GM20000 (cell line): Measurements from ENCODE around the gene PDE11A.
"Not testable (repeated sequence)": the region's sequence is repeated elsewhere in the genome, so short reads cannot be mapped to it uniquely, and the experiment has no call there.

Experiments
- DNase-seq: peaks from one replicate; pipeline ENCODE4 v3.0.0; 2012; ENCODE audit warnings: low spot score
- TF ChIP-seq, protein P1 (sequence below): IDR thresholded peaks from 2 replicates; pipeline ENCODE4 v1.5.1; 2012; ENCODE audit warnings: mild to moderate bottlenecking, control low read depth; ENCODE audit errors: extremely low read depth, missing control alignments

Gene PDE11A

DNA sequence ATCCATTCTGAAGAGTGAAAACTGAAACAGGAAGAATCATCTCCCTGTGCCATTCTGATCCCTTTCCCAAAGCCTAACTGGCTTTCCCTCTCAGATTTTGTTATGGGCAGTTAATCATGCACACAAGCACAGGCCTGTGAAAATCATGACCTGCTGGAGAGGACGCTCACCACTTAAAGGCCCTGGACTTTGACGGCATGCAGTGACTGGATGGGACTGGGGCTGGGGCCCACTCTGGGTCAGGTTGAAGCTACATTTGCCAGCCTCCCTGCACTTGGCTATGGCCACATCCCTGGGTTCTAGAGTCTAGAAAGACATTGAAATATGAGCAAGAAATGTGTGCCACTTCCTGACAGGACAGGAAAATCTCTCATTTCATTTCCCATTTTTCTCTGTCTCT, 12.9 kb downstream of the PDE11A start:
- TF ChIP-seq, protein P1, sequence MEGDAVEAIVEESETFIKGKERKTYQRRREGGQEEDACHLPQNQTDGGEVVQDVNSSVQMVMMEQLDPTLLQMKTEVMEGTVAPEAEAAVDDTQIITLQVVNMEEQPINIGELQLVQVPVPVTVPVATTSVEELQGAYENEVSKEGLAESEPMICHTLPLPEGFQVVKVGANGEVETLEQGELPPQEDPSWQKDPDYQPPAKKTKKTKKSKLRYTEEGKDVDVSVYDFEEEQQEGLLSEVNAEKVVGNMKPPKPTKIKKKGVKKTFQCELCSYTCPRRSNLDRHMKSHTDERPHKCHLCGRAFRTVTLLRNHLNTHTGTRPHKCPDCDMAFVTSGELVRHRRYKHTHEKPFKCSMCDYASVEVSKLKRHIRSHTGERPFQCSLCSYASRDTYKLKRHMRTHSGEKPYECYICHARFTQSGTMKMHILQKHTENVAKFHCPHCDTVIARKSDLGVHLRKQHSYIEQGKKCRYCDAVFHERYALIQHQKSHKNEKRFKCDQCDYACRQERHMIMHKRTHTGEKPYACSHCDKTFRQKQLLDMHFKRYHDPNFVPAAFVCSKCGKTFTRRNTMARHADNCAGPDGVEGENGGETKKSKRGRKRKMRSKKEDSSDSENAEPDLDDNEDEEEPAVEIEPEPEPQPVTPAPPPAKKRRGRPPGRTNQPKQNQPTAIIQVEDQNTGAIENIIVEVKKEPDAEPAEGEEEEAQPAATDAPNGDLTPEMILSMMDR: no peak
- DNase-seq: no peak

- TF ChIP-seq, protein P1: no peak
- DNase-seq: no peak
These were observed 13.5 kb downstream of the PDE11A start for GRCh38 chr2:178059111-178059510.

GRCh38 chr2:178057179-178057680, 15.3 kb downstream of the PDE11A start:
- DNase-seq: no peak
- TF ChIP-seq, protein P1: no peak

DNA sequence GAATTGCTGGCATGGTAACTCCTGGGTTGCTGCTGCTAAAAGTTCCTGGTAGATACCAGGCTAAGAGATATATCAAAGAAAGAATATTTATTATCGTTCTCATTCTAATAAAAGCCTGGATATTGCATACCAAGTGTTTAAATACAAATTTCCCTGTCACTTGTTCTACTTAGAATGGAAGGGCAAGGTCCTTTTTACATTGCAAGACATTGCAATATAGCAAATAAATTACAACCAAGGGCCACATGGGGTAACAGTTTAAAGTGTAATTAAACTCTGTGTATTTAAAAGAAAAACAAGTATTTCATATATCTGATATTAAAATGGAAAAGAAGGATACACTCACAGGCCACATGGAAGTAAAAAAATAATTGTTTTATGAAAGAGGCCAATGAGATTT, 16.2 kb downstream of the PDE11A start:
- DNase-seq: no peak
- TF ChIP-seq, protein P1: no peak

- not testable (repeated sequence) for DNase-seq
These were observed 21.3 kb downstream of the PDE11A start for GRCh38 chr2:178051257-178051656.

GRCh38 chr2:178047391-178047790, 25.2 kb downstream of the PDE11A start:
- TF ChIP-seq, protein P1: no peak
- DNase-seq: no peak

GRCh38 chr2:178044836-178045235, 27.7 kb downstream of the PDE11A start:
- no peak for DNase-seq
- TF ChIP-seq, protein P1: no peak

DNA sequence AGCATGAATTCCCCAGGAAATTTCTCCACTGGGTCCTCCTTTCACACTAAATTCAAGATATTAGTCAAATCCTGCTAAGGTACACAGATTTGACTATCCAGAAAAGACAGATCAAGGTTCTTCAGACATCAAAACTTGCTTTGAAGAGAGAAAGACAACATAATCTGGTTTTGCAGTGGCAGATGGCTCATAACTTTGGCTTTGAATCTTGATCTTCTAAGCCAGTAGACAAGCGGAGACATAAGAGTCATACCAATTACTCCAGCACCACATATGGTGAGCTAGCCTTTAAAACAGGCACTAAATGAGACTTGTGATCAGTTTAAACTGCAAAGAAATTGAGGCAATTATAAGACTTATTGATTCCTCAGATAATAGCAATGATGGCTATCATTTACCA, 29.3 kb downstream of the PDE11A start:
- DNase-seq: no peak
- TF ChIP-seq, protein P1: no peak

- DNase-seq: not testable (repeated sequence)
These were observed 39.0 kb downstream of the PDE11A start for GRCh38 chr2:178033583-178033982.
